ENCODE data around the gene PLA1A.

PLA1A gene

GRCh38 chr3:119609301-119609700 is 11.6 kb downstream of the PLA1A start:
- DNase-seq: no peak

GRCh38 chr3:119611664-119612063 is 14.0 kb downstream of the PLA1A start:
- DNase-seq: no peak

GRCh38 chr3:119613201-119613600 is 15.5 kb downstream of the PLA1A start:
- DNase-seq: no peak

- DNase-seq: no peak
Observed at GRCh38 chr3:119613872-119614271, 16.2 kb downstream of the PLA1A start.

GRCh38 chr3:119616056-119616455 is 18.4 kb downstream of the PLA1A start:
- DNase-seq: no peak

- DNase-seq: no peak
Observed at GRCh38 chr3:119619094-119619493, 21.4 kb downstream of the PLA1A start.

- DNase-seq: no peak
Observed at GRCh38 chr3:119620899-119621298, 23.2 kb downstream of the PLA1A start.

- DNase-seq: no peak
Observed at GRCh38 chr3:119624002-119624720, 26.5 kb downstream of the PLA1A start.

- DNase-seq: no peak
Observed at GRCh38 chr3:119625451-119626153, 27.9 kb downstream of the PLA1A start.

- no peak for DNase-seq
Observed at GRCh38 chr3:119626196-119626595, 28.5 kb downstream of the PLA1A start.

- no peak for DNase-seq
Observed at GRCh38 chr3:119627461-119627860, 29.8 kb downstream of the PLA1A start.

- no peak for DNase-seq
Observed at GRCh38 chr3:119628390-119628789, 30.7 kb downstream of the PLA1A start.

GRCh38 chr3:119628816-119629445 is 31.2 kb downstream of the PLA1A start:
- no peak for DNase-seq

GRCh38 chr3:119630128-119630879 is 32.6 kb downstream of the PLA1A start:
- peak; percentile 31 for DNase-seq

- DNase-seq: no peak
Observed at GRCh38 chr3:119630880-119631329, 33.2 kb downstream of the PLA1A start.

- DNase-seq: no peak
Observed at GRCh38 chr3:119631516-119631915, 33.8 kb downstream of the PLA1A start.

- no peak for DNase-seq
Observed at GRCh38 chr3:119632216-119632615, 34.5 kb downstream of the PLA1A start.

GRCh38 chr3:119632829-119633228 is 35.1 kb downstream of the PLA1A start:
- DNase-seq: no peak

GRCh38 chr3:119635719-119636118 is 38.0 kb downstream of the PLA1A start:
- no peak for DNase-seq

- DNase-seq: peak; percentile 17
Observed at GRCh38 chr3:119636249-119636648, 38.6 kb downstream of the PLA1A start.

- no peak for DNase-seq
Observed at GRCh38 chr3:119636891-119637611, 39.4 kb downstream of the PLA1A start.

- DNase-seq: peak; percentile 69
Observed at GRCh38 chr3:119637679-119638477, 40.2 kb downstream of the PLA1A start.

All from kidney glomerular epithelial cell (primary cell).